HepG2 (cell line): Measurements from ENCODE around the gene SSC5D. TPM values are rescaled to one million over a fixed set of nuclear protein-coding genes. Genes with fewer than 3 reads are reported as not detected.

Experiments
- ADNP ChIP-seq: sonication (generic); formaldehyde crosslinking; IDR thresholded peaks from 2 replicates; pipeline ENCODE4 v1.4.0; 2020; ENCODE audit warnings: missing genetic modification reagents
- CEBPB ChIP-seq: IDR thresholded peaks from 2 replicates; pipeline ENCODE4 v1.6.1; 2011; ENCODE audit warnings: low read depth, low read length, improper control_type of control experiment, borderline replicate concordance
- HOXA9 ChIP-seq: sonication (generic); formaldehyde crosslinking; IDR thresholded peaks from 2 replicates; pipeline ENCODE4 v1.8.1; 2022; ENCODE audit warnings: missing genetic modification reagents, mild to moderate bottlenecking, moderate library complexity, borderline replicate concordance
- KMT2B ChIP-seq: IDR thresholded peaks from 2 replicates; pipeline ENCODE4 v1.6.1; 2016; ENCODE audit warnings: missing genetic modification reagents, missing compliant biosample characterization
- MEIS1 ChIP-seq: sonication (generic); formaldehyde crosslinking; IDR thresholded peaks from 2 replicates; pipeline ENCODE4 v1.9.0; 2021; ENCODE audit warnings: mild to moderate bottlenecking, missing genetic modification reagents, moderate library complexity, borderline replicate concordance
- NFYB ChIP-seq: sonication (generic); formaldehyde crosslinking; IDR thresholded peaks from 2 replicates; pipeline ENCODE4 v1.4.0; 2020; ENCODE audit warnings: missing genetic modification reagents
- PLRG1 ChIP-seq: fragments of 450-650 bp; conservative IDR thresholded peaks from 2 replicates; pipeline ENCODE4 v1.6.1; 2016
- RARA ChIP-seq: IDR thresholded peaks from 2 replicates; pipeline ENCODE4 v1.6.1; 2016; ENCODE audit warnings: missing genetic modification reagents, missing compliant biosample characterization
- SATB2 ChIP-seq: sonication (generic); formaldehyde crosslinking; IDR thresholded peaks from 2 replicates; pipeline ENCODE4 v1.5.0; 2020; ENCODE audit warnings: missing genetic modification reagents
- SIX1 ChIP-seq: sonication (generic); formaldehyde crosslinking; IDR thresholded peaks from 2 replicates; pipeline ENCODE4 v1.4.0; 2020; ENCODE audit warnings: missing genetic modification reagents, borderline replicate concordance
- TEAD3 ChIP-seq: optimal IDR thresholded peaks from 2 replicates; pipeline ENCODE3; 2016; ENCODE audit warnings: borderline replicate concordance
- TEF ChIP-seq: sonication (generic); formaldehyde crosslinking; IDR thresholded peaks from 2 replicates; pipeline ENCODE4 v1.5.0; 2020; ENCODE audit warnings: missing genetic modification reagents
- ZBTB1 ChIP-seq: sonication (generic); formaldehyde crosslinking; IDR thresholded peaks from 2 replicates; pipeline ENCODE4 v1.4.0; 2020; ENCODE audit warnings: missing genetic modification reagents, borderline replicate concordance
- ZBTB46 ChIP-seq: sonication (generic); formaldehyde crosslinking; IDR thresholded peaks from 2 replicates; pipeline ENCODE4 v1.4.0; 2020; ENCODE audit warnings: mild to moderate bottlenecking, missing genetic modification reagents, borderline replicate concordance
- ZNF614 ChIP-seq: IDR thresholded peaks from 2 replicates; pipeline ENCODE4 v1.6.1; 2018; ENCODE audit warnings: missing biosample characterization, missing genetic modification reagents, inconsistent platforms, borderline replicate concordance
- ZNF75D ChIP-seq: sonication (generic); formaldehyde crosslinking; IDR thresholded peaks from 2 replicates; pipeline ENCODE4 v1.8.1; 2023; ENCODE audit warnings: missing genetic modification reagents, mild to moderate bottlenecking, borderline replicate concordance
- ZNF761 ChIP-seq: sonication (generic); formaldehyde crosslinking; conservative IDR thresholded peaks from 2 replicates; pipeline ENCODE4 v1.4.0; 2020; ENCODE audit warnings: mild to moderate bottlenecking, missing genetic modification reagents
- ZSCAN31 ChIP-seq: sonication (generic); formaldehyde crosslinking; IDR thresholded peaks from 2 replicates; pipeline ENCODE4 v1.5.0; 2020; ENCODE audit warnings: low read depth, mild to moderate bottlenecking, missing genetic modification reagents
- polyA plus RNA-seq, 8 experiments: library from polyadenylated mRNA; depleted of rRNA in 3 of 8; stranded (reverse) in 7 of 8; unstranded in 1 of 8; fragments of >200 nt; fragmentation: Illumina TruSeq in 4 of 8; extraction: Trizol in 4 of 8; gene quantifications; 2 replicates each; pipeline versions ENCODE4 v1.2.1 to v1.2.3, GENCODE V29; 2011 to 2016; ENCODE audit warnings: low read depth in 4 of 8, missing spikeins in 1 of 8, mixed read lengths in 1 of 8; ENCODE audit not compliant: insufficient read depth in 1 of 8
- total RNA-seq, 5 experiments: library from RNA; depleted of rRNA; stranded (reverse); fragments of >200 nt; fragmentation: Illumina TruSeq; extraction: Trizol; gene quantifications; 2 replicates each; pipeline ENCODE4 v1.2.3, GENCODE V29; 2016; ENCODE audit warnings: low read depth in 1 of 5
- TF ChIP-seq, protein P1 (sequence below): sonication (generic); formaldehyde crosslinking; IDR thresholded peaks from 2 replicates; pipeline ENCODE4 v1.4.0; 2020; ENCODE audit warnings: missing genetic modification reagents, borderline replicate concordance
- TF ChIP-seq, protein P2 (sequence below): sonication (generic); formaldehyde crosslinking; IDR thresholded peaks from 2 replicates; pipeline ENCODE4 v1.5.0; 2020; ENCODE audit warnings: mild to moderate bottlenecking, missing genetic modification reagents
- TF ChIP-seq, protein P3 (sequence below): IDR thresholded peaks from 2 replicates; pipeline ENCODE4 v1.6.1; 2016; ENCODE audit warnings: missing compliant biosample characterization, missing genetic modification reagents, borderline replicate concordance

The SSC5D gene
- total and polyA plus RNA-seq, 2 of the 13 experiments (the other 11 are each of a cell fraction or from before 2014, with no cell fraction given) = not detected

DNA sequence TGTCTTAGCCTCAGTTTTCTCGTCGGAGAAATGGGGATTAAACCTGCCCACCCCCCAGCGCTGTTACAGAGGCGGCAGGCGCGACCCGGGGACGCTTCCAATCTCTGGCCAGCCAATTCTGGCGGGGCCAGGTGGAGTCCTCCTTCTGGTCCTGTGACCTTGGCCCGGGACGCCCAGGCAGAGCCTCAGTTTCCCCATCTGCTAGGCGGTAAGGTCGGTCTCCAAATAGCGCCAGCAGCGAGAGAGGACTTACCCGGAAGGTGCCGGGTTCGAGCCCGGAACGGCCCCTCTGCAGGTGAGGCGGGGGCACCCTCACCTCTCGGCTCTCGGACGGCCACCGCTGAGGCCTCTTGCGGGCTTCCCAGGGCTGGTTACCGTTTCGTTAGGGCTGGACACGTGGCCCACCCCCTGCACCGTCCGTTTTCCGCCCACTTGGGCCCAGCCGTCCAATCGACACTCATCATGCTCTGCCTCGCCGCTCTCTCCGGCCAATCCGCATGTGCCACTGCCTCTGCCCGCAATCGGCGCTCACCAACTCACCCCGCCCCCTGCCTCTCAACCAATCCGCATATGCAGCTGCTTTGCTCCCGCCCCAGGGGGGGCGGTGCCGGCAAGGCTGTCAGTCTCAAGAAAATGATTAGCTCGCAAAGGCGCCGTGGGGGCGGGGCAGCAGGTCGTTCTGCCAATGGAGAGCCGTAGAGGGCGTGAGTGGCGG is 26.8 kb upstream of the SSC5D start, which contains the start of gene ISOC2 (continued):
- TF ChIP-seq, protein P1, sequence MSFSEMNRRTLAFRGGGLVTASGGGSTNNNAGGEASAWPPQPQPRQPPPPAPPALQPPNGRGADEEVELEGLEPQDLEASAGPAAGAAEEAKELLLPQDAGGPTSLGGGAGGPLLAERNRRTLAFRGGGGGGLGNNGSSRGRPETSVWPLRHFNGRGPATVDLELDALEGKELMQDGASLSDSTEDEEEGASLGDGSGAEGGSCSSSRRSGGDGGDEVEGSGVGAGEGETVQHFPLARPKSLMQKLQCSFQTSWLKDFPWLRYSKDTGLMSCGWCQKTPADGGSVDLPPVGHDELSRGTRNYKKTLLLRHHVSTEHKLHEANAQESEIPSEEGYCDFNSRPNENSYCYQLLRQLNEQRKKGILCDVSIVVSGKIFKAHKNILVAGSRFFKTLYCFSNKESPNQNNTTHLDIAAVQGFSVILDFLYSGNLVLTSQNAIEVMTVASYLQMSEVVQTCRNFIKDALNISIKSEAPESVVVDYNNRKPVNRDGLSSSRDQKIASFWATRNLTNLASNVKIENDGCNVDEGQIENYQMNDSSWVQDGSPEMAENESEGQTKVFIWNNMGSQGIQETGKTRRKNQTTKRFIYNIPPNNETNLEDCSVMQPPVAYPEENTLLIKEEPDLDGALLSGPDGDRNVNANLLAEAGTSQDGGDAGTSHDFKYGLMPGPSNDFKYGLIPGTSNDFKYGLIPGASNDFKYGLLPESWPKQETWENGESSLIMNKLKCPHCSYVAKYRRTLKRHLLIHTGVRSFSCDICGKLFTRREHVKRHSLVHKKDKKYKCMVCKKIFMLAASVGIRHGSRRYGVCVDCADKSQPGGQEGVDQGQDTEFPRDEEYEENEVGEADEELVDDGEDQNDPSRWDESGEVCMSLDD (CRISPR knock-in tag) = no peak
- TF ChIP-seq KMT2B (CRISPR knock-in tag) (no peak; the same call in 1 of the 2 replicates), ZNF761 (no peak), HOXA9 (CRISPR knock-in tag) (no peak), TEAD3 (no peak), ZNF75D (CRISPR knock-in tag) (no peak), NFYB (peak; percentile 97), MEIS1 (no peak; the same call in 1 of the 2 replicates), SIX1 (CRISPR knock-in tag) (0 out of 2 replicates have a peak, but pooled peaks have one; percentile 23), CEBPB (no peak), ZNF614 (CRISPR knock-in tag) (0 out of 2 replicates have a peak, but pooled peaks have one; percentile 3), SATB2 (CRISPR knock-in tag) (no peak), RARA (CRISPR knock-in tag) (no peak; the same call in 1 of the 2 replicates), ADNP (CRISPR knock-in tag) (peak; percentile 99), PLRG1 (no peak), ZBTB1 (no peak), TEF (no peak), ZSCAN31 (no peak; the same call in 1 of the 2 replicates), ZBTB46 (CRISPR knock-in tag) (no peak)
- TF ChIP-seq, protein P2, sequence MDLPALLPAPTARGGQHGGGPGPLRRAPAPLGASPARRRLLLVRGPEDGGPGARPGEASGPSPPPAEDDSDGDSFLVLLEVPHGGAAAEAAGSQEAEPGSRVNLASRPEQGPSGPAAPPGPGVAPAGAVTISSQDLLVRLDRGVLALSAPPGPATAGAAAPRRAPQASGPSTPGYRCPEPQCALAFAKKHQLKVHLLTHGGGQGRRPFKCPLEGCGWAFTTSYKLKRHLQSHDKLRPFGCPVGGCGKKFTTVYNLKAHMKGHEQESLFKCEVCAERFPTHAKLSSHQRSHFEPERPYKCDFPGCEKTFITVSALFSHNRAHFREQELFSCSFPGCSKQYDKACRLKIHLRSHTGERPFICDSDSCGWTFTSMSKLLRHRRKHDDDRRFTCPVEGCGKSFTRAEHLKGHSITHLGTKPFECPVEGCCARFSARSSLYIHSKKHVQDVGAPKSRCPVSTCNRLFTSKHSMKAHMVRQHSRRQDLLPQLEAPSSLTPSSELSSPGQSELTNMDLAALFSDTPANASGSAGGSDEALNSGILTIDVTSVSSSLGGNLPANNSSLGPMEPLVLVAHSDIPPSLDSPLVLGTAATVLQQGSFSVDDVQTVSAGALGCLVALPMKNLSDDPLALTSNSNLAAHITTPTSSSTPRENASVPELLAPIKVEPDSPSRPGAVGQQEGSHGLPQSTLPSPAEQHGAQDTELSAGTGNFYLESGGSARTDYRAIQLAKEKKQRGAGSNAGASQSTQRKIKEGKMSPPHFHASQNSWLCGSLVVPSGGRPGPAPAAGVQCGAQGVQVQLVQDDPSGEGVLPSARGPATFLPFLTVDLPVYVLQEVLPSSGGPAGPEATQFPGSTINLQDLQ = no peak
- TF ChIP-seq, protein P3, sequence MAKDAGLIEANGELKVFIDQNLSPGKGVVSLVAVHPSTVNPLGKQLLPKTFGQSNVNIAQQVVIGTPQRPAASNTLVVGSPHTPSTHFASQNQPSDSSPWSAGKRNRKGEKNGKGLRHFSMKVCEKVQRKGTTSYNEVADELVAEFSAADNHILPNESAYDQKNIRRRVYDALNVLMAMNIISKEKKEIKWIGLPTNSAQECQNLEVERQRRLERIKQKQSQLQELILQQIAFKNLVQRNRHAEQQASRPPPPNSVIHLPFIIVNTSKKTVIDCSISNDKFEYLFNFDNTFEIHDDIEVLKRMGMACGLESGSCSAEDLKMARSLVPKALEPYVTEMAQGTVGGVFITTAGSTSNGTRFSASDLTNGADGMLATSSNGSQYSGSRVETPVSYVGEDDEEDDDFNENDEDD = peak; percentile 43; the same call in 1 of the 2 replicates
